ENCODE measurements around the gene IGFBP4. TPM values are rescaled to one million over a fixed set of nuclear protein-coding genes. Genes with fewer than 3 reads are reported as not detected.

Gene IGFBP4
- total RNA-seq, 3 donors from 2014 or later (not counting 1 experiment from before 2014, with no cell fraction given), result 2.1 to 8.1 (median 2.8) TPM

DNA sequence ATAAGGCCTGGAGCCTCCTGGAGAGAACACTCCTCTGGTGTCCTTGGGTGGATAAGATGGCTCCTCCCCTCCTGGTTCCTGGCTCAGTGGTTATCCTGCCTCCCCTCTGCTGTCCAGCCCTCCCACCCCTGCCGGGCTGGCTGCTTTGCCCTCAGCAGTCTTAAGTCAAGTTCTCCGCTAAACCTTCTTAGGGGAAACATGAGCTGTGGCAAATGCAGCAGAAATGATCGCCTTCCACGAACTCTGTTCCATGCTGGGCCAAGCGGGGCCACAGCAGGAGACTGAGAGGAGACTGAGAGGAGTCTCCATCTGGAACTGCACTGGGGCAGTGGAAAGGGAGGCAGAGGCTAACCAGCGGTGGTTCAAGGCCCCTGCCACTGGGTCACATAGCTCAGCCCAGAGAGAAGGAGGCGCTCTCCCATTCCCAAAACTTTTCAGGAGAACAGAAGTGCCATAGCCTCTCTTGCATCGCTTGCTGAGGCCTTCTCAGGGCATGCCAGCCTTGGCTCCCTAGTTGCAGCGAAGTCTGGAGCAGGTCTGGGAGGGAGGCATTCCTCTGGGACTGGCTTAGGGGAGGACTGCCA lies 31.3 kb downstream of the IGFBP4 start:
- Mint-ChIP-seq H3K9me3 (no peaks in the 10 kb centered on the region), H3K27ac (no peak overlapping the region), H3K4me3 (no peak overlapping the region), H3K36me3 (no peaks in the 10 kb centered on the region), H3K27me3 (ENCODE audit: low read depth in 2 of 2) (no peaks in the 10 kb centered on the region), H3K4me1 (peaks cover 9 to 20% of the 10 kb centered on the region in 2 donors)
- Histone ChIP-seq H3K9me3 (ENCODE audit: control insufficient read depth, insufficient read depth, low read length) (no peaks in the 10 kb centered on the region), H3K27ac (ENCODE audit: low read length) (no peak overlapping the region), H3K36me3 (ENCODE audit: control insufficient read depth, insufficient read depth, low read length) (no peaks in the 10 kb centered on the region), H3K4me3 (ENCODE audit: low read length) (no peak overlapping the region), H3K4me1 (ENCODE audit: control insufficient read depth, insufficient read depth, low read length) (peaks cover 38% of the 10 kb centered on the region), H3K27me3 (ENCODE audit: control insufficient read depth, insufficient read depth, low read length) (no peaks in the 10 kb centered on the region)
- TF ChIP-seq CTCF (IDR thresholded peaks at IDR 0.05), result no peak
- DNase-seq (no peak), ATAC-seq (no peak)
- 95% methylated on average over 9 of the region's 9 CpGs for WGBS (ENCODE audit: insufficient coverage)
- intact Hi-C loops (cut with micrococcal nuclease), result no loop called here

- ATAC-seq, result no peak
- peaks cover 46% of the 10 kb centered on the region for H3K4me1 ChIP-seq (ENCODE audit: control insufficient read depth, insufficient read depth, low read length)
These were observed 32.1 kb downstream of the IGFBP4 start for GRCh38 chr17:40475234-40475908.

DNA sequence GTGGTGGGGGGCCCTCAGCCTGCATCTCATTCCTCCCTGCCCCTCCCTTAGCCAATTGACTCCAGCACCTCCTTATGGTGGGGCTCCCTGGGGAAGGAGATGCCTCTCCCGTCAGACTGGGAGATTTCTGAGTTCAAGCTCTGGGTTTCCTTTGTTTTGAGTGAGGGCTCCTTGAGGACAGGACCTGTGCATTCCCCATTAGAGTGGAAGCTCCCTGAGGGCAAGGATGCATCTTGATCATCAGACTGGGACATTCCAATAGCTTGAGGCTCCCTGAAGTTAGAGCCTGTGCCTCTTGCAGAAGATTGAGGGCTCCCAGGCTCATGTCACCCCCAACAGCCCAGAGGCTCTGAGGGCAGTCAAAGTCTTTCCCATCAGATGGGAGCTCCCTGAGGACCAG lies 34.5 kb downstream of the IGFBP4 start:
- Mint-ChIP-seq H3K27ac (no peak overlapping the region), H3K4me1 (peaks cover 37 to 52% of the 10 kb centered on the region in 2 donors), H3K9me3 (no peaks in the 10 kb centered on the region), H3K4me3 (no peak overlapping the region), H3K27me3 (ENCODE audit: low read depth in 2 of 2) (no peaks in the 10 kb centered on the region), H3K36me3 (no peaks in the 10 kb centered on the region)
- ATAC-seq (no peak), DNase-seq (no peak)
- H3K9me3 ChIP-seq (ENCODE audit: control insufficient read depth, insufficient read depth, low read length), result no peaks in the 10 kb centered on the region
- TF ChIP-seq CTCF (IDR thresholded peaks at IDR 0.05), result no peak
- peaks cover 70% of the 10 kb centered on the region for H3K4me1 ChIP-seq (ENCODE audit: control insufficient read depth, insufficient read depth, low read length)
- no peaks in the 10 kb centered on the region for H3K27me3 ChIP-seq (ENCODE audit: control insufficient read depth, insufficient read depth, low read length)
- no peak overlapping the region for H3K4me3 ChIP-seq (ENCODE audit: low read length)
- intact Hi-C loops (cut with micrococcal nuclease), result no loop called here
- 91% methylated on average over 1 of the region's 1 CpG for WGBS (ENCODE audit: insufficient coverage)
- H3K36me3 ChIP-seq (ENCODE audit: control insufficient read depth, insufficient read depth, low read length), result no peaks in the 10 kb centered on the region
- no peak overlapping the region for H3K27ac ChIP-seq (ENCODE audit: low read length)

More at GRCh38 chr17:40475234-40475908, 32.1 kb downstream of the IGFBP4 start:
- Histone ChIP-seq H3K36me3 (ENCODE audit: control insufficient read depth, insufficient read depth, low read length) (no peaks in the 10 kb centered on the region), H3K9me3 (ENCODE audit: control insufficient read depth, insufficient read depth, low read length) (no peaks in the 10 kb centered on the region), H3K27me3 (ENCODE audit: control insufficient read depth, insufficient read depth, low read length) (no peaks in the 10 kb centered on the region), H3K27ac (ENCODE audit: low read length) (no peak overlapping the region), H3K4me3 (ENCODE audit: low read length) (no peak overlapping the region)
- Mint-ChIP-seq H3K27me3 (ENCODE audit: low read depth in 2 of 2) (no peaks in the 10 kb centered on the region), H3K9me3 (no peaks in the 10 kb centered on the region), H3K36me3 (no peaks in the 10 kb centered on the region), H3K27ac (no peak overlapping the region), H3K4me3 (no peak overlapping the region), H3K4me1 (peaks cover 18 to 29% of the 10 kb centered on the region in 2 donors)
- no peak for DNase-seq
- intact Hi-C loops (cut with micrococcal nuclease), result no loop called here
- WGBS (ENCODE audit: insufficient coverage), result 91% methylated on average over 18 of the region's 18 CpGs
- no peak for TF ChIP-seq CTCF (IDR thresholded peaks at IDR 0.05)
